NOMO-1 (cell line): Measurements from ENCODE around the gene C3orf20.

ENCODE experiments used
- DNase-seq, 2 experiments: peaks; one replicate each; lab custom pipeline; 2025; ENCODE audit not compliant: unreplicated experiment in 2 of 2; lab: John Stamatoyannopoulos, UW

The C3orf20 gene

GRCh38 chr3:14698601-14699244 is 23.8 kb downstream of the C3orf20 start:
- no peak for DNase-seq

DNA sequence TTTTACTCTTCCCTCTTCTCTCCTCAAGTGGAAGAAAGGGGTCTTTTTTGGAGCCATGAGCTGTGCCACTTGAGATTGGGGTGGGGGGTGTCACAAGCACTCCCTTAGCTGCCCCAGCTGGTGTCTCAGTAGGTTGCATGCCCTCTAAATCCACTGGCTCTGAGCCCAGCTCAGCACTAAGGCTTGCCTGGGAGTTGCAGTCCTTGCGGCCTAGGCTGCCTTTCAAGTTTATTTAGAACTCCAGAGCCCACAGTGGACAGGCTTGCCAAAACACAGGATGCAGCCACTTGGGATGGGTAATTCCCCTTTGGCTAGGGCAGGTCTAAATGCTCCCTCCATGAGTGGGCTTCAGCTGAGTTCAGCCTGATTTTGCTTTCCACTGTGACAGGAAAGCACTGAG is 24.7 kb downstream of the C3orf20 start:
- DNase-seq, result no peak

- DNase-seq, result no peak
These were observed 25.9 kb downstream of the C3orf20 start for GRCh38 chr3:14700891-14701290.

GRCh38 chr3:14701676-14702075 is 26.7 kb downstream of the C3orf20 start:
- DNase-seq, result no peak

DNA sequence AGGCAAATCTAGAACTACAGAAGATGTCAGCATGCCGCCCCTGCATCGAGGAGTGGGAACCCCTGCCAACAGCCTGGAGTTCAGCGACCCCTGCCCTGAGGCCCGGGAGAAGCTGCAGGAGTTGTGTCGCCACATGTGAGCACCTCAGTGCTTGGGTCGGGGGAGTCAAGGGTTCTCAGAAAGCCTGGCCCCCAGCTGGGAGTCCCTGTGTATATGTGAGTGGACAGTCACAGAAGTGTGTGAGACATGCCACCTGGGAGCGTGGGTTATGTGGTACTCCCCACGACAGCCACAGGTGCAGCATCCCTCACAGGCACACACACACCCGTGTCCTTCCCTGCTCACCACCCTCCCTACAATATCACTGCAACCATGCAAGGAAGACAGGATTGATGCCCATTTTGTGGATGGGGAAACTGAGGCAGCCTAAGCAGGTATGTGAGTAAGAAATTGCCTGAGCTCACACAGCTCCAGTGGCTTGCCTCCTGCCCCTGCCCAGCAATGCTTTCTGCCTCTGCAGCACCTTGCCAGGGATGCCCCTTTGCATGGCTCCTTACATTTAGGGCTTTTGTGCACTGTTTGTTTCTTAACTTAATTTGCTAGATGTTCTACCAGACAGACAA is 28.3 kb downstream of the C3orf20 start:
- no peak for DNase-seq

- DNase-seq, result no peak
These were observed 28.9 kb downstream of the C3orf20 start for GRCh38 chr3:14703791-14704190.

DNA sequence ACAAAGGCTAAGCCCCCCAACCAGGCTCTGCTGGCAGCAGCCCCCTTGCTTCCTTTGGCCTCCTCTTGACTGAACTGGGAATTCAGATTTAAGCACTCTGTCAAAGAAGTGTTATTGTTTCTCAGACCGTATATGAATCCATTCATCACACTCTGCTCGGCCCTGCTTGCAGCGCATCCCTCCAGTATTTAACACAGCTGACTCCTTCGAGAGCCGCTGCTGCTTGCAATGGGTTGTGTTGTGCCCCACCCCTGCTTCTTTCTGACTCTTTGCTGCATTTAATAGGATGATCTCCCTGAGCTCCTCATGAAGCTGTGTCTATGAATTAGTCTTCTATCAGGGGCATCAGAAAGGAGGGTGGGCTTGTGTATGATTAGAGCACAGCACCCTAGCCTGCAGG is 31.2 kb downstream of the C3orf20 start:
- no peak for DNase-seq

DNA sequence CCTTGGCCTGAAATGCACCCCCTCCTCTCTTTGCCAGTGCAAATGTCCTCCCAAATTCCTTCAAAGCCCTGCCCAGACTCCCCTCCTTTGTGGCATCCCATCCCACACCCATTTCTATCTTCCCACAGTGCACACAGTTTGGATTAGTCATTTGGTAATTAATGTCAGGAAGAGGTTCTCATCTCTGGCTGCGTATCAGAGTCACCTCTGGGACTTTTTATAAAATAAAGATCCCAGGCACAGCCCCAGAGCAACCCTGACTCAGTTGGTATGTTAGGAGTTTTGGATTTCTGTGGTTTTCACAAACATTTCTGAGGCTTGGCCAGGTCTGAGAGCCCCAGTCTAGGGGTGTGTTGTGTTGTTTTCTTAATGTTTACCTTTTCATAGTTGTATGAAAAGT is 41.6 kb downstream of the C3orf20 start:
- DNase-seq, result no peak

- DNase-seq, result no peak
These were observed 42.4 kb downstream of the C3orf20 start for GRCh38 chr3:14717307-14717706.

GRCh38 chr3:14718539-14718938 is 43.6 kb downstream of the C3orf20 start:
- DNase-seq, result no peak

GRCh38 chr3:14719006-14719405 is 44.1 kb downstream of the C3orf20 start:
- DNase-seq, result no peak

DNA sequence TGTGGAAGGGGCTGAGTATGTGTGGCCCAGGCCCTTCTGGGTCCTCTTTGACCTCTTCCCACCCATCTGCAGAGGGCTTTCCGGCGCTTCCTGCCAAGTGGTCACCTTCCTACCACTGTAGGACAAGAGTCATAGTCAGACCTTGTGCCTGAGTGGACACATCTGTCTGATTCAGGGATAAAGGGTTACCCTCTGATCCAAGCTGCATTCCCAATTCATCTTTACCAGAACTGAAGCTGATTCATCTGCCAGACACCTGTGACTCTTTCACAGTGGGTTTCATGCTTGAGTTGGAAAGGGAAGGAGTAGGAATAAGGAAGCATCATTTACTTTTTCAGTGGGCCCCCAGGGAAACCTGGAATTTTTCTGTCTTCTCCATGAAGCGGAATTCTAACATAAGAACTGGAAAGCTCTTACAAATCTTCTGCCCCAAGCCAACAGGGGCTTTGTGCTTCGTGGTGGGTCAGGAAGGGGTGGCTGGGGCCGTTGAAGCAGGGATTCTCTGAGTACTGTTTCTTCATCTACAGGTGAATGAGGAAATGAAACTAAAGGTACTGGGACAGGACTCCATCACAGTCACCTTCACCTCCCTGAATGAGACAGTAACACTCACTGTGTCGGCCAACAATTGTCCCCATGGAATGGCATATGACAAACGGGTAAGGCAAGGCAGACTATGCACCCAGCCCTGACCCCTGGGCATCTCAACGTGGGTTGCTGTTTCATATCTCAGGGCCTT is 46.4 kb downstream of the C3orf20 start:
- DNase-seq, result no peak

GRCh38 chr3:14725013-14725412 is 50.1 kb downstream of the C3orf20 start:
- no peak for DNase-seq

- DNase-seq, result no peak
These were observed 50.9 kb downstream of the C3orf20 start for GRCh38 chr3:14725564-14726440.

GRCh38 chr3:14726441-14726780 is 51.5 kb downstream of the C3orf20 start:
- DNase-seq, result no peak

DNA sequence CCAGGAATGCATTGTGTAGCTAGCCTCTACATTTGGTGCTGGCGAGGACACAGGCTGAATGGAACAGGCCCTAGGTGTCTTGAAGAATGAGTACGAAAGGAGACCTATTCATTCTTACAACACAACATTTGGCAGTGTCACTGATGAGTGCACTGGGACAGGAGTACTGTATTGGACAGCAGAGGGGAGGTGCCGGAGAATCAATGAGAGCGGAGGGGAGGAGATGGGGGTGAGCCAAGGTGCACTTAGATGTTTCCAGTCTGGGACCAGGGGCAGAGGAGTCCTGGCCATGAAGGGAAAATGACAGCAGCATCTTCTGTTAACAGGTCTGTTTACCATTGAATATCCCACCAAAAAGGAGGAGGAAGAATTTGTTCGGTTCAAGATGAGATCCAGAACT is 53.2 kb downstream of the C3orf20 start:
- no peak for DNase-seq

- no peak for DNase-seq
These were observed 55.9 kb downstream of the C3orf20 start for GRCh38 chr3:14730703-14731382.

DNA sequence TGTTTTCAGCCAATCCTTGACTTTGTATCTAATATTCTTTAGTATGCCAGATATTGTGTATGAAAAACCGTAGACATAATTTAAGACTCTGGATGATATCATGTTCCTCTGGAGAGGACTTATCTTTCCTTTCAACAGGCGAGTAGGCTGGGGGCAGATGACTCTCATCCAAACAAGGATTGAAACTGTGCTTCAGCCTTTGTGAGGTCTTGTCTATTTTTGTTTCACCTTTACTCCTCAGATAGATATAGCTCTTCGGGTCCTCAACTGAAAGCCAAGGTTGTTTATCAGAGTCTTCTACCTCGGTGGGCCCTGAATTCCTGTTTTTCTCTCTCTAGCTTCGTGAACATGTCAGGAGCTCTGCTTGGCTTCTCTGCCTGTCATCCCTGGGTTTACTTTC is 66.0 kb downstream of the C3orf20 start:
- DNase-seq, result no peak

DNA sequence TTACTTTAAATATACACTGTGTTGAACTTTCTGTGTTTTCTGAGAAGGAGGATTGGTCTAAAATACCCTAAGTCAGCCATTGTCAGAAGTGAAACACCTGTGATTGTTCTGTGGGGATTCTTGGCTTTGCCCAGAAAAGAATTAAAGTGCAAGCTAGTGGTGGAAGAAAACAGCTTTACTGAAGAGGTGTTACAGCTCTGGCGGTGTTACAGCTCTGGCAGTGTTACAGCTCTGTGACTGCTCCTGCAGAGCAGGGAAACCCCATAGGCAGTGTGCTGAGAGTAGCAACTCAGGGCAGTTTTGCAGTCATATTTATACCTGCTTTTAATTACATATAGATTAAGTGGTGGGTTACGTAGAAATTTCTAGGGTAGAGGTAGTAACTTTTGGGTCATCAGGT is 66.6 kb downstream of the C3orf20 start:
- DNase-seq, result no peak

DNA sequence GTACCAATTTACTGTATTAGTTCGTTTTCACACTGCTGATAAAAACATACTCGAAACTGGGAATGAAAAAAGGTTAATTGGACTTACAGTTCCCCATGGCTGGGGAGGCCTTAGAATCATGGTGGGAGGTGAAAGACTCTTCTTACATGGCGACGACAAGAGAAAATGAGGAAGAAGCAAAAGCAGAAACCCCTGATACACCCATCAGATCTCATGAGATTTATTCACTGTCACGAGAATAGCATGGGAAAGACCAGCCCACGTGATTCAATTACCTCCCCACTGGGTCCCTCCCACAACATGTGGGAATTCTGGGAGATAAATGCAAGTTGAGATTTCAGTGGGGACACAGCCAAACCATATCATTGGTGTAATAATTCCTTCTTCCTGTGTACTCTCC is 69.6 kb downstream of the C3orf20 start:
- DNase-seq, result no peak

DNA sequence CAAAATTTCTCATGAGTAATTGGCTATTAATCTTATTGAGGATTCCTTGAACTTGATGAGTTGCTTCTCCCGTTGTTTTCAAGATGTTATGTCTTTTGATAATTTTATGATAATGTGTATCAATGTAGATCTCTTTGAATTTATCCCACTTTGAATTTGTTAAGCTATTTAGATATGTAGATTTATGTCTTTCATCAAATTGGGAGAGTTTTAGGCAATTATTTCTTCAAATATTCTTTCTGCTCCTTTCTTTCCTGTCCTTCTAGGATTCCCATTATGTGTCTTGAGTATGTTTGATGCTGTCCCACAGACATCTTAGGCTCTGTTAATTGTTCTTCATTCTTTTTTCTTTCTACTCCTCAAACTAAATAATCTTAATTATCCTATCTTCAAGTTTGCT is 75.7 kb downstream of the C3orf20 start:
- no peak for DNase-seq
